GM19455 (cell line): ENCODE measurements around the gene PCDHB12.
"Not testable (repeated sequence)": the region's sequence is repeated elsewhere in the genome, so short reads cannot be mapped to it uniquely, and the experiment has no call there.

Source experiments
- ATAC-seq: cut with Tn5 transposase; IDR thresholded peaks from one replicate; pipeline ENCODE4 v1.9.1; 2021; ENCODE audit not compliant: unreplicated experiment

PCDHB12 gene

GRCh38 chr5:141208478-141208877 lies at the start of gene PCDHB12:
TSS of gene PCDHB12 (plus strand) at chr5:141208719. CDS start at chr5:141208908, 189 bp downstream.
- ATAC-seq: no peak

GRCh38 chr5:141172381-141173204 lies 35.9 kb upstream of the PCDHB12 start, which contains the start of gene PCDHB7:
TSS of gene PCDHB7 (plus strand) at chr5:141172644. CDS start at chr5:141172836, 192 bp downstream.
- no peak for ATAC-seq

DNA sequence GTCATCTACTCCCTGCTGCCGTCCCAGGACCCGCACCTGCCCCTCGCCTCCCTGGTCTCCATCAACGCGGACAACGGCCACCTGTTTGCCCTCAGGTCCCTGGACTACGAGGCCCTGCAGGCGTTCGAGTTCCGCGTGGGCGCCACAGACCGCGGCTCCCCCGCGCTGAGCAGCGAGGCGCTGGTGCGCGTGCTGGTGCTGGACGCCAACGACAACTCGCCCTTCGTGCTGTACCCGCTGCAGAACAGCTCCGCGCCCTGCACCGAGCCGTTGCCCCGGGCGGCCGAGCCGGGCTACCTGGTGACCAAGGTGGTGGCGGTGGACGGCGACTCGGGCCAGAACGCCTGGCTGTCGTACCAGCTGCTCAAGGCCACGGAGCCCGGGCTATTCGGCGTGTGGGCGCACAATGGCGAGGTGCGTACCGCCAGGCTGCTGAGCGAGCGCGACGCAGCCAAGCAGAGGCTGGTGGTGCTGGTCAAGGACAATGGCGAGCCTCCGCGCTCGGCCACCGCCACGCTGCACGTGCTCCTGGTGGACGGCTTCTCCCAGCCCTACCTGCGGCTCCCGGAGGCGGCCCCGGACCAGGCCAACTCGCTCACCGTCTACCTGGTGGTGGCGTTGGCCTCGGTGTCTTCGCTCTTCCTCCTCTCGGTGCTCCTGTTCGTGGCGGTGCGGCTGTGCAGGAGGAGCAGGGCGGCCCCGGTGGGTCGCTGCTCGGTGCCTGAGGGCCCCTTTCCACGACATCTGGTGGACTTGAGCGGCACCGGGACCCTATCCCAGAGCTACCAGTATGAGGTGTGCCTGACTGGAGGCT lies 34.0 kb upstream of the PCDHB12 start:
- not testable (repeated sequence) for ATAC-seq

DNA sequence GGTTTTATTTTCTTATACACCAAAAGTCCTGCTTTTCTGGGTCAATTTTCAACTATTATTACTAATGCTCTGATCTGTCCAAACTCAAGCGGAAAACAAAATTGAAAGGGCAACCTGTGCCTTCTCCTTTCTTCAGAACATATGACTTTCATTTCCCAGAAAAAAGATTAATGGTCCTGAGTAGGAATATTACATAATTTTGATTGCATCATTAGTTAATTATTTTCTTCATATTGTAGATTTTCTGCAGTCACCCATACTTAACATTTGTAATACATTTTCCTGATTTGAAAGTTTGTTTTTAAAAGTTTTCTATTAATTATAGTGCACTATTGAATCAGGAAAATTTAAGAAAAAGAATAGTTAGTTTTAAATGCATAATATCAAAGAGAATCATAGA lies 32.6 kb upstream of the PCDHB12 start:
- ATAC-seq: no peak

- not testable (repeated sequence) for ATAC-seq
Observed at GRCh38 chr5:141177577-141178191, 30.8 kb upstream of the PCDHB12 start, which contains the start of gene PCDHB8. TSS of gene PCDHB8 (plus strand) at chr5:141177790. CDS start at chr5:141178035, 245 bp downstream.

DNA sequence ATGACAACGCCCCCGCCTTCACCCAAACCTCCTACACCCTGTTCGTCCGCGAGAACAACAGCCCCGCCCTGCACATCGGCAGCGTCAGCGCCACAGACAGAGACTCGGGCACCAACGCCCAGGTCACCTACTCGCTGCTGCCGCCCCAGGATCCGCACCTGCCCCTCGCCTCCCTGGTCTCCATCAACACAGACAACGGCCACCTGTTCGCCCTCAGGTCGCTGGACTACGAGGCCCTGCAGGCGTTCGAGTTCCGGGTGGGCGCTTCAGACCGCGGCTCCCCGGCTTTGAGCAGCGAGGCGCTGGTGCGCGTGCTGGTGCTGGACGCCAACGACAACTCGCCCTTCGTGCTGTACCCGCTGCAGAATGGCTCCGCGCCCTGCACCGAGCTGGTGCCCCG lies 29.1 kb upstream of the PCDHB12 start:
- ATAC-seq: not testable (repeated sequence)

DNA sequence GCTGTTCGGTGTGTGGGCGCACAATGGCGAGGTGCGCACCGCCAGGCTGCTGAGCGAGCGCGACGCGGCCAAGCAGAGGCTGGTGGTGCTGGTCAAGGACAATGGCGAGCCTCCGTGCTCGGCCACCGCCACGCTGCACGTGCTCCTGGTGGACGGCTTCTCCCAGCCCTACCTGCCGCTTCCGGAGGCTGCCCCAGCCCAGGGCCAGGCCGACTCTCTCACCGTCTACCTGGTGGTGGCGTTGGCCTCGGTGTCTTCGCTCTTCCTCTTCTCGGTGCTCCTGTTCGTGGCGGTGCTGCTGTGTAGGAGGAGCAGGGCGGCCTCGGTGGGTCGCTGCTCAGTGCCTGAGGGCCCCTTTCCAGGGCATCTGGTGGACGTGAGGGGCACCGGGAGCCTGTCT lies 28.6 kb upstream of the PCDHB12 start:
- ATAC-seq: not testable (repeated sequence)

DNA sequence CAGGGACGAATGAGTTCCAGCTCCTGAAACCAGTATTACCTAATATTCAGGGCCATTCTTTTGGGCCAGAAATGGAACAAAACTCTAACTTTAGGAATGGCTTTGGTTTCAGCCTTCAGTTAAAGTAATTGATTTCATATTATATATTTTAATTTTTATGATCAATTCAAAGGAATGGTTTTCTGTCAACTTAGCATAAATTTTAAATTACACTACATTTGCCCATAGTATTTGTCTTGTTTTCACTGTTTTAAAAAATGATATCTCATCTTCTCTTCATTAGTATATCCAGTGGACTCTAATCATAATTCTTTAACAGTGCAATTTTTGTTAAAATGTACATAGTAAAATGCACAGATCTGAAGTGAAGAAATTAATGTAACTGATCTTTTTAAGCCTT lies 28.2 kb upstream of the PCDHB12 start:
- ATAC-seq: no peak

GRCh38 chr5:141182248-141182647 lies 26.3 kb upstream of the PCDHB12 start, which contains the start of gene PCDHB16:
TSS of gene PCDHB16 (plus strand) at chr5:141182387. CDS start at chr5:141182560, 173 bp downstream.
- ATAC-seq: no peak

- ATAC-seq: not testable (repeated sequence)
Observed at GRCh38 chr5:141184117-141184855, 24.2 kb upstream of the PCDHB12 start.

DNA sequence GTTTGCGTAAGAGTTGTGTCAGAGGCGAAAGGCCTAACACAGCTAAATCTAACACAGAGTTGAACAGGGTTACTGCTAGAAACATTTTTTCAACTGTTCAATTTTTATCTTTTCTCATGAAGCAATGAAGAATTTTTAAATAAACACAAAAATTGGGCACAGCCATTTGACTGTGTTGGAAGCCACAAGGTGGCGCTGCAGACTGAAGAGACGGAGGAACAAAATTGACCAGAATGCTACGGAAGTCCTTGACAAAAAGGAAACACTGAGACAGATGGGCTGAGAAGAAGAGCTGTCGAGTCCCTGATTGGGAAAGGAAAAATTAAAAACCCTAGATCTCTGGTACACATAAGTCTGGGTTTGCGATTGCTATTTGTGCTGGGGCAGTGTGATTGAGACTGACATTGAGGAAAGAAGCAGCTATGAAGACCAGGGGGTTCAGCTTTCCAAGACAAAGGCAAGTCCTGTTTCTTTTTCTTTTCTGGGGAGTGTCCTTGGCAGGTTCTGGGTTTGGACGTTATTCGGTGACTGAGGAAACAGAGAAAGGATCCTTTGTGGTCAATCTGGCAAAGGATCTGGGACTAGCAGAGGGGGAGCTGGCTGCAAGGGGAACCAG lies 21.5 kb upstream of the PCDHB12 start, which contains the start of gene PCDHB9:
PCDHB9 (plus strand) TSS at position 265 of the 616 bp plus-strand sequence; CDS start at position 423, 158 bp downstream.
- no peak for ATAC-seq

DNA sequence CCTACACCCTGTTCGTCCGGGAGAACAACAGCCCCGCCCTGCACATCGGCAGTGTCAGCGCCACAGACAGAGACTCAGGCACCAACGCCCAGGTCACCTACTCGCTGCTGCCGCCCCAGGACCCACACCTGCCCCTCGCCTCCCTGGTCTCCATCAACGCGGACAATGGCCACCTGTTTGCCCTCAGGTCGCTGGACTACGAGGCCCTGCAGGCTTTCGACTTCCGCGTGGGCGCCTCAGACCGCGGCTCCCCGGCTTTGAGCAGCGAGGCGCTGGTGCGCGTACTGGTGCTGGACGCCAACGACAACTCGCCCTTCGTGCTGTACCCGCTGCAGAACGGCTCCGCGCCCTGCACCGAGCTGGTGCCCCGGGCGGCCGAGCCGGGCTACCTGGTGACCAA lies 19.8 kb upstream of the PCDHB12 start:
- not testable (repeated sequence) for ATAC-seq

DNA sequence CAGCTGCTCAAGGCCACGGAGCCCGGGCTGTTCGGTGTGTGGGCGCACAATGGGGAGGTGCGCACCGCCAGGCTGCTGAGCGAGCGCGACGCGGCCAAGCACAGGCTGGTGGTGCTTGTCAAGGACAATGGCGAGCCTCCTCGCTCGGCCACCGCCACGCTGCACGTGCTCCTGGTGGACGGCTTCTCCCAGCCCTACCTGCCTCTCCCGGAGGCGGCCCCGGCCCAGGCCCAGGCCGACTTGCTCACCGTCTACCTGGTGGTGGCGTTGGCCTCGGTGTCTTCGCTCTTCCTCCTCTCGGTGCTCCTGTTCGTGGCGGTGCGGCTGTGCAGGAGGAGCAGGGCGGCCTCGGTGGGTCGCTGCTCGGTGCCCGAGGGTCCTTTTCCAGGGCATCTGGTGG lies 19.4 kb upstream of the PCDHB12 start:
- ATAC-seq: not testable (repeated sequence)

DNA sequence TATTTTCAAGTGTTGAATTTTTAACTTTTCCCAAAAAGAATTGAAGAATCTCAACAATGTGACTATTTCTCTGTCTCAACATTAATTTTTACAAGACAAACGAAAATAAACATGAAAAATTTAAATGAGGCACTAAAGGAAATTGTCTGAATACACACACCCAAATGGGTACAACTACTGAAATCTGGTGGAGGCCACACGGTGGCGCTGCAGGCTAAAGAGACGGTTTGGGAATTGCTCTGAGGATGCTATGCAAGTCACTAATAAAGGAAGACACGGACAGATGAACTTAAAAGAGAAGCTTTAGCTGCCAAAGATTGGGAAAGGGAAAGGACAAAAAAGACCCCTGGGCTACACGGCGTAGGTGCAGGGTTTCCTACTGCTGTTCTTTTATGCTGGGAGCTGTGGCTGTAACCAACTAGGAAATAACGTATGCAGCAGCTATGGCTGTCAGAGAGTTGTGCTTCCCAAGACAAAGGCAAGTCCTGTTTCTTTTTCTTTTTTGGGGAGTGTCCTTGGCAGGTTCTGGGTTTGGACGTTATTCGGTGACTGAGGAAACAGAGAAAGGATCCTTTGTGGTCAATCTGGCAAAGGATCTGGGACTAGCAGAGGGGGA lies 16.3 kb upstream of the PCDHB12 start, which contains the start of gene PCDHB10:
PCDHB10 (plus strand) TSS at position 244 of the 616 bp plus-strand sequence; CDS start at position 444, 200 bp downstream.
- no peak for ATAC-seq

- ATAC-seq: not testable (repeated sequence)
Observed at GRCh38 chr5:141194332-141194731, 14.2 kb upstream of the PCDHB12 start.

- ATAC-seq: no peak
Observed at GRCh38 chr5:141196363-141196762, 12.2 kb upstream of the PCDHB12 start.

DNA sequence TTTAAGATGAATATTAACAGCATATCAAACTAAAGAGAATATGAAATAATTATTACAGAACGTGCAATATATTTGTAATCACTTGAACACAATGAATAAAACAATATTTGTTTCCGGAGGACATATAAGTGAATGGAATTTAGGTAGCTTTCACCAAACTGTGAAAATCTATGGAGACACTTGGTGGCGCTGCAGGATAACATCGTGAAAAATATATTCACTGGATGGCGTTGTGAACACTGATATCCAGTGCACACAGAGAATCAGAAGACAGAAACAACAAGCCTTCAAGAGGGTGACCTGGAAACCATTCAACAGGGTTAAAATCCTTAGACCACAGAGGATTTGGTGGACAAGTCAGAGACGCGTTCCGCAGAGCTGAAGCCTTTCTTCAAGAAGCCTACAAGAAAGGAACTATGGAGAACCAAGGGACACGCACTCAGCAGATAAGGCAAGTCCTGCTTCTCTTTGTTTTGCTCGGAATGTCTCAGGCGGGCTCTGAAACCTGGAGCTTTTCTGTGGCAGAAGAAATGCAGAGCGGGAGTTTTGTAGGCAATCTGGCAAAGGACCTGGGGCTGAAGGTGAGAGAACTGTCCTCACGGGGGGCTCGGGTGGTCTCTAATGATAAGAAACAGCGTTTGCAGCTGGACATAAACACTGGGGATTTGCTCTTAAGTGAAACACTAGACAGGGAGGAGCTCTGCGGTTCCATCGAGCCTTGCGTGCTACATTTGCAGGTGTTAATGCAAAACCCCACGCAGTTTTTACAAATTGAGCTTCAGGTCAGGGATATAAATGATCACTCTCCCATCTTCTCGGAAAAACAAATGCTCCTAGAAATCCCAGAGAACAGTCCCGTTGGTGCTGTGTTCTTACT lies 8.9 kb upstream of the PCDHB12 start, which contains the start of gene PCDHB11:
PCDHB11 (plus strand) TSS at position 269 of the 877 bp plus-strand sequence; CDS start at position 417, 148 bp downstream.
- no peak for ATAC-seq

GRCh38 chr5:141201126-141201525 lies 7.4 kb upstream of the PCDHB12 start:
- ATAC-seq: not testable (repeated sequence)
